OCI-LY3 (cell line): ENCODE measurements around the gene NR6A1.
"Not testable (repeated sequence)": the region's sequence is repeated elsewhere in the genome, so short reads cannot be mapped to it uniquely, and the experiment has no call there.

Experiments
- H2AFZ ChIP-seq: fragments of 200-600, 300-600 bp; shearing (Covaris generic); 2 replicates; pipeline ENCODE4 v1.6.0; 2014; ENCODE audit warnings: antibody characterized with exemption, low read depth, low read length
- H3K27ac ChIP-seq: fragments of 200-600, 300-600 bp; sonication (generic); 2 replicates; pipeline ENCODE4 v1.5.1; 2014; ENCODE audit warnings: mild to moderate bottlenecking, low read length, moderate library complexity, mixed read lengths
- H3K27me3 ChIP-seq: fragments of 200-600, 300-600 bp; sonication (generic); 2 replicates; pipeline ENCODE4 v1.6.1; 2014; ENCODE audit warnings: low read depth, low read length, mixed read lengths
- H3K36me3 ChIP-seq: fragments of 200-600, 300-600 bp; sonication (generic); replicated peaks from 2 replicates; pipeline ENCODE3; 2014; ENCODE audit warnings: low read depth, low read length, mixed read lengths
- H3K4me1 ChIP-seq: fragments of 300-600, 200-600 bp; sonication (generic); 2 replicates; pipeline ENCODE4 v1.6.1; 2014; ENCODE audit warnings: low read length, mixed read lengths
- H3K4me2 ChIP-seq: fragments of 200-600, 300-600 bp; sonication (generic); 2 replicates; pipeline ENCODE4 v1.6.1; 2014; ENCODE audit warnings: low read length, mixed read lengths
- H3K4me3 ChIP-seq: fragments of 300-600, 200-600 bp; sonication (generic); 2 replicates; pipeline ENCODE4 v1.5.1; 2014; ENCODE audit warnings: antibody characterized with exemption, mild to moderate bottlenecking, low read length, moderate library complexity
- H3K79me2 ChIP-seq: fragments of 300-600, 200-600 bp; shearing (Covaris generic); 2 replicates; pipeline ENCODE4 v1.6.1; 2014; ENCODE audit warnings: mild to moderate bottlenecking, low read length, mixed read lengths
- H3K9ac ChIP-seq: fragments of 300-600, 200-600 bp; shearing (Covaris generic); 2 replicates; pipeline ENCODE4 v1.6.0; 2014; ENCODE audit warnings: mild to moderate bottlenecking, low read length, moderate library complexity
- H3K9me3 ChIP-seq: fragments of 200-600, 300-600 bp; shearing (Covaris generic); 2 replicates; pipeline ENCODE4 v1.6.1; 2014; ENCODE audit warnings: low read length, mixed read lengths; ENCODE audit not compliant: insufficient read depth
- H4K20me1 ChIP-seq: fragments of 200-600, 300-600 bp; sonication (generic); 2 replicates; pipeline ENCODE4 v1.6.1; 2016; ENCODE audit warnings: low read length, mixed read lengths; ENCODE audit not compliant: insufficient read depth
- EZH2phosphoT487 ChIP-seq: fragments of 200-600 bp; shearing (Covaris generic); IDR thresholded peaks from 2 replicates; pipeline ENCODE4 v1.6.1; 2018; ENCODE audit warnings: antibody characterized with exemption, mixed run types, low read depth
- TF ChIP-seq, protein P1 (sequence below): fragments of 200-600, 300-600 bp; sonication (generic); IDR thresholded peaks from 2 replicates; pipeline ENCODE4 v1.5.1; 2014; ENCODE audit warnings: antibody characterized with exemption, low read length, low read depth

Gene NR6A1

DNA sequence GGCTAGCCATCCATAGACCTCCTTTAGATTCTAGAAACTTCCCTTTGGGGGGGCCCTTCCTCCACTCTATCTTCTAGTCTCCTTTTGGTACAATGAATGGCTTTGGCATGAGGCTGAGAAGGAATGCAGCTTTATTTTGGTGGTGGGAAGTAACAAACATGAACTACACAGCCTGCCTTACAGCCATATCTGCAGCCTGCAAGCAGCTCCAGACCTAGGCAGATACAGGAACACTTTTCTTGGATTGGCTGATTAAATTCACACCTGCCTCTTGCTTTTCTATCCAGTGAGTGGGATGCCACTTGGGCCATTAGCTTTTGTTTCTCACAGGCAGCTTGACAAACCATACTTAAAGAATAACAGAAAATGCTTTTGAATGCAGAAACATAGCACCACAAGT is 28.2 kb downstream of the NR6A1 start:
- Histone ChIP-seq H3K27me3 (no peaks in the 10 kb centered on the region), H3K36me3 (peaks cover 17% of the 10 kb centered on the region), H3K79me2 (peaks cover 63% of the 10 kb centered on the region), H2AFZ (no peak overlapping the region), H3K4me1 (no peaks in the 10 kb centered on the region), H3K4me3 (no peak overlapping the region), H4K20me1 (peaks cover 71% of the 10 kb centered on the region), H3K9me3 (no peaks in the 10 kb centered on the region), H3K4me2 (no peak overlapping the region), H3K9ac (no peak overlapping the region), H3K27ac (no peak overlapping the region)
- no peak for TF ChIP-seq EZH2phosphoT487
- TF ChIP-seq, protein P1, sequence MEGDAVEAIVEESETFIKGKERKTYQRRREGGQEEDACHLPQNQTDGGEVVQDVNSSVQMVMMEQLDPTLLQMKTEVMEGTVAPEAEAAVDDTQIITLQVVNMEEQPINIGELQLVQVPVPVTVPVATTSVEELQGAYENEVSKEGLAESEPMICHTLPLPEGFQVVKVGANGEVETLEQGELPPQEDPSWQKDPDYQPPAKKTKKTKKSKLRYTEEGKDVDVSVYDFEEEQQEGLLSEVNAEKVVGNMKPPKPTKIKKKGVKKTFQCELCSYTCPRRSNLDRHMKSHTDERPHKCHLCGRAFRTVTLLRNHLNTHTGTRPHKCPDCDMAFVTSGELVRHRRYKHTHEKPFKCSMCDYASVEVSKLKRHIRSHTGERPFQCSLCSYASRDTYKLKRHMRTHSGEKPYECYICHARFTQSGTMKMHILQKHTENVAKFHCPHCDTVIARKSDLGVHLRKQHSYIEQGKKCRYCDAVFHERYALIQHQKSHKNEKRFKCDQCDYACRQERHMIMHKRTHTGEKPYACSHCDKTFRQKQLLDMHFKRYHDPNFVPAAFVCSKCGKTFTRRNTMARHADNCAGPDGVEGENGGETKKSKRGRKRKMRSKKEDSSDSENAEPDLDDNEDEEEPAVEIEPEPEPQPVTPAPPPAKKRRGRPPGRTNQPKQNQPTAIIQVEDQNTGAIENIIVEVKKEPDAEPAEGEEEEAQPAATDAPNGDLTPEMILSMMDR: no peak

DNA sequence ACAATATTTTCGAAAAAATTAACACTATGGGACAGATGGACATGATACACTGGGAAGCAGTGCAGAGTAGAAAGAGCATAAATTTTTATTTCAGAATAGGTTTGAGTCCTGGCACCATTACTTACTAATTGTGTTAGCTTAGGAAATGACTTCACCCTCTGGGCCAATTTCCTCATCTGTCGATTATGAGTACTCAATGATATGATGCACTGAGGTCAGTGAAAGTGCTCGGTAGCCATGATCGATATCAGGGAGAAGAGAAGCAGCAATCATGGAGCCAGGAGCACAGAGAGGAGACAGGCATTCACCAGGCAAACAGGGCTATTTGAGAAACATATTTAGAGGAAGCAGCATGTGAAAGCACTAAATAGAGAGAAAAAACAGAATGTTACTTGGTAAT is 29.4 kb downstream of the NR6A1 start:
- Histone ChIP-seq H3K9ac (no peak overlapping the region), H3K27ac (no peak overlapping the region), H3K4me3 (no peak overlapping the region), H2AFZ (no peak overlapping the region), H3K36me3 (peaks cover 19% of the 10 kb centered on the region), H3K9me3 (no peaks in the 10 kb centered on the region), H3K4me1 (no peaks in the 10 kb centered on the region), H3K79me2 (peaks cover 61% of the 10 kb centered on the region), H3K27me3 (no peaks in the 10 kb centered on the region), H4K20me1 (peaks cover 66% of the 10 kb centered on the region), H3K4me2 (no peak overlapping the region)
- TF ChIP-seq, protein P1: no peak
- TF ChIP-seq EZH2phosphoT487: no peak

DNA sequence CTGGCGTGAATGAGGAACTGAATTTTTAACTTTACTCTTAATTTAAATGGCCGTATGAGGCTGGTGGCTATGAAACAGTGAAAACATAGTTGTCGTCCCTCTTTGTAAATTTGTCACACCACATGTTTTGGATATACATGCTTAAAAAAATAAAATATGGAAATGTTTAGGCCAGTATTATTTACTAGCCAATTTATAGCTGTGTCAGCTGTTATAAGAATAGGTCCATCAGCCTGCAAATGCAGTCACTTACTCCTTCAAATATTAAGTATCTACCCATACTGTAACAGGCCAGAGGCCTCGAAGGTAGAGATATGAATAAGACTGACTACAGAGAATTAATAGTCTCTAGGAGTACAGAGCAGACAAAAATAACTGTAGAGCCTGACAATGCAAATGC is 30.0 kb downstream of the NR6A1 start:
- Histone ChIP-seq H3K9me3 (no peaks in the 10 kb centered on the region), H3K4me3 (no peak overlapping the region), H3K27ac (no peak overlapping the region), H4K20me1 (peaks cover 67% of the 10 kb centered on the region), H3K79me2 (peaks cover 60% of the 10 kb centered on the region), H3K9ac (no peak overlapping the region), H2AFZ (no peak overlapping the region), H3K4me1 (no peaks in the 10 kb centered on the region), H3K36me3 (peaks cover 19% of the 10 kb centered on the region), H3K4me2 (no peak overlapping the region), H3K27me3 (no peaks in the 10 kb centered on the region)
- no peak for TF ChIP-seq EZH2phosphoT487
- TF ChIP-seq, protein P1: no peak

DNA sequence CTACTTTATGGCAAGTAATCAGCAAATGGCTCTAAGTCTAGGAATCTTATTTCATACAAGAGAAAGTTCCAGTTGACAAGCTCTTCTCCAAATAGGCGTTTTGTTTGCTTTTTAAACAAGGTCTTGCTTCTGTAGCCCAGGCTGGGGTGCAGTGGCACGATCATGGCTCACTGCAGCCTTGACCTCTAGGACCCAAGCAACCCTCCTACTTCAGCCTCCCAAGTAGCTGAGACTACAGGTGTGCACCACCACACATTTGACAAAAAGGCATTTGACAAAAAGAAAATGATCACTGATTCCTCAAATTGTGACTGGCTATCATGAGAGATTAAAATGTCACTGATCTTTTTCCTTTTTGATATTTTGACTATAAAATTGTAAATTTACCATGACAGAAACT is 31.8 kb downstream of the NR6A1 start:
- TF ChIP-seq, protein P1: no peak
- TF ChIP-seq EZH2phosphoT487: no peak
- Histone ChIP-seq H3K9ac (no peak overlapping the region), H3K27me3 (no peaks in the 10 kb centered on the region), H3K4me2 (no peak overlapping the region), H3K27ac (no peak overlapping the region), H3K9me3 (no peaks in the 10 kb centered on the region), H3K36me3 (peaks cover 19% of the 10 kb centered on the region), H3K4me1 (no peaks in the 10 kb centered on the region), H3K4me3 (no peak overlapping the region), H4K20me1 (peaks cover 73% of the 10 kb centered on the region), H3K79me2 (peaks cover 66% of the 10 kb centered on the region), H2AFZ (no peak overlapping the region)

DNA sequence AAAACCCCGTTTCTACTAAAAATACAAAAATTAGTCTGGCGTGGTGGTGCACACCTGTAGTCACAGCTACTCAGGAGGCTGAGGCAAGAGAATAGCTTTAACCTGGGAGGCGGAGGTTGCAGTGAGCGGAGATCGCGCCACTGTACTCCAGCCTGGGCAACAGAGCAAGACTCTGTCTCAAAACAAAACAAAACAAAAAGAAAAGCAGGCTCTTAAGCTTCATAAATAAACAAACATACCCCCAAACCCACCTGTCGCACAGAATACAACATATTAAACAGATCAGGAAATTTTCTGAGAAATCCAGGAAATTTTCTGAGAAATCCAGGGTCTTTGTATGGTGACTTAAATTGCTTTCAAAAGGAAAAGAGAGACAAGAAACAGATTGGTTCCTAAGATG is 33.0 kb downstream of the NR6A1 start:
- H2AFZ ChIP-seq, H3K4me2 ChIP-seq, H3K27ac ChIP-seq, H3K27me3 ChIP-seq, H3K4me3 ChIP-seq, H3K9ac ChIP-seq, H3K4me1 ChIP-seq, H3K9me3 ChIP-seq: not testable (repeated sequence)
- Histone ChIP-seq H3K36me3 (peaks cover 19% of the 10 kb centered on the region), H4K20me1 (peaks cover 61% of the 10 kb centered on the region), H3K79me2 (peaks cover 66% of the 10 kb centered on the region)
